GM18499 (cell line): ENCODE data around the gene BPI.
"Not testable (repeated sequence)": the region's sequence is repeated elsewhere in the genome, so short reads cannot be mapped to it uniquely, and the experiment has no call there.

ENCODE experiments used
- ATAC-seq: cut with Tn5 transposase; IDR thresholded peaks from one replicate; pipeline ENCODE4 v1.9.1; 2021; ENCODE audit warnings: moderate number of reproducible peaks; ENCODE audit not compliant: insufficient read depth, unreplicated experiment

The BPI gene

DNA sequence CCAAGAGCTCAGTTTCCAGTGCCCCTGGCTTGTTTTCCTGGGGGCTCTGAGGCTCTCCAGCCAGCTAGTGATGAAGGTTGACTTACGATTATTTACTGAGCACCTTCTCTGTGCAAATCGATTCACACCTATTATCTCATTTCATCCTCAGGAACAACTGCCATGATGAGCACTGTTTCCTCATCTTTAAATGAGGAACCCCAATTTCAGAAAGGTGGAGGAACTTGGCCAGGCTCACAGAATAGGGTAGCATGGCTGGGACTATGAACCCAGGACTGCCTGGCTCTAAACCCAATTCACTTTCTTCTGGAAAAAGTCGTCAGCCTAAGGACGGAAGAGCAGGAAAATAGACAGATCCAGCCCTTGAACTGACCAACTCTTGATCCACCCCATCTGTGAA, 3.5 kb upstream of the BPI start:
- ATAC-seq = no peak

GRCh38 chr20:38301309-38301708, 2.6 kb upstream of the BPI start:
- ATAC-seq = no peak

DNA sequence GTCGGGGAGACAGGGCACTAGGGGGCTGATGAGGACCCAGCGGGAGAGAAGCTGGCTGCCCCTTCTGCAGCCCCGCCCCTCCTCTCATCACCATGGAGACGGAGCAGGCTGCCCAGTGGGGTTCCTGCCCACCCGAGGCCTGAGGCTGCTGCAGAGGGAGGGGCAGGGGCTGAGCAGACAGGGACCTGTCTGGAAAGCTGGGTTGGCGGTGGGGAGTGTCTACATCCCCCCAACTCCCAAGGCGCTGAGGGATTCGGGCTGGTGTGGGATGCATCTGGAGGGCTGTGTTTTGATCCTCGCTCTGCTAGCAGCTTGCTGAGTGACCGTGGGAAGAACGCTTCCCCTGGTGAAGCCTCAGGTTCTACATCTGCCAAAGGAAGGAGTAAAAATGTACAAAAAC, 1.2 kb upstream of the BPI start:
- no peak for ATAC-seq

- no peak for ATAC-seq
These were observed 990 bp downstream of the BPI start for GRCh38 chr20:38304845-38305447.

DNA sequence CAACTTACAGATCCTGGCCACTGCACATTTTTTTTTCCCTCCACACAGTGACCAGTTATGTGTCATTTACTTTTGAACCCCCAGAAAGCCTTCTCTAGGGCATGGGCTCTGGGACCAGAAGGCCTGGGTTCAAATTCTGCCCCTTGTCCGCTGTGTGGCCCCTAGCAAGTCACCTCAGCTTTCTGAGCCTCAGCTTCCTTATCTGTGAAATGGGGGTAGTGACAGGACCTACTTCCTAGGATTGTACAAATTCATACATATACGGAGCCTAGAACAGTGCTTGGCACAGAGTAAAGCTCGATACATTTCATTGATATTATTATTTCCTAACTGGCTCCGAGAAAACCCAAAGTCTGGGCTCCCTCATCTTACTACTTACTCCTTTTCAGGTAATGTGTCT, 1.6 kb downstream of the BPI start:
- no peak for ATAC-seq

- no peak for ATAC-seq
These were observed 2.4 kb downstream of the BPI start for GRCh38 chr20:38306379-38306778.

DNA sequence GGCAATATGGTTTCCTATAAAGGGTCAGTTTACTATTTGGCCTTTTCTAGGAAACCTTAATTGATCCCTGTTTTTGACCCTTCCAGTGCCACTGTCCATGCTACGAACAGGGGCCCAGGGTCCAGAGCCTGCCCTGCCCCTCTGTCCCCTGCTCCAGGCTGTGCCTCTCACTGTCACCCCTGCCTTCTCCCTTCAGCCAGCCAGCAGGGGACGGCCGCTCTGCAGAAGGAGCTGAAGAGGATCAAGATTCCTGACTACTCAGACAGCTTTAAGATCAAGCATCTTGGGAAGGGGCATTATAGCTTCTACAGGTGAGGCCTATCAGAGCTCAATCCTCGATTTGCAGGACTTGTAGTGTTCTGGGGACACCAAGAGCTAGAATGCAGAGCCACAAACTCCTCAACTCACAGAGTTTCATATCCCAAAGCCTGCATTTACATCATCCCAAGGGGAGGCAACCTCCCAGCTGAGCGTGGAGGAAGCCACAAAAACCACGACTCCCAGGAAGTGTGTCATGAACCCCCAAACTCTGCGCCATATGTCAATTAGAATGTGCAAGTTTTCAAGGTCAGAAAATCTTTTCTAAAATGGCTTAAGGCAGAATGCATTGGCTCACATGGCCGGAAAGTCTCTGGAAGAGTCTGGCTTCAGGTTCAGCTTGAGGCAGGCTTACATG, 3.6 kb downstream of the BPI start:
- ATAC-seq = no peak

GRCh38 chr20:38308047-38308438, 4.1 kb downstream of the BPI start:
- ATAC-seq = no peak

DNA sequence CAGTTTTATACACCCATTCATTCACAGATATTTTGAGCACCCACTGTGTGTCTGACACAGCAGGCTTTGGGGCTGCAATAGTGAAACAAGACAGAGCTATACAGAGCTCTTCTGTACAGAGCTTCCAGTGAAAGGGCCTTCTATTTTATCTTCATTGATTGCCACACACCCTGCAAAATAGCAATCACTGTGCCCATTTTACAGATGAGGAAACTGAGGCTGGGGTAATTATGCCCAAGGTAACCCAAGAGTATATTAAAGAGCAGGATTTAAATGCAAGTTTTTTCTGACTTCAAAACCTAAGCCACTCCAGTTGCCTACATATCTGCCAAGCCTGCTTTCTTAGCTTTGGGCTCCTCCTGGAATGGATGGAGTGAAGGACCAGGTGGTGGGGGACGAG, 4.5 kb downstream of the BPI start:
- ATAC-seq = no peak

DNA sequence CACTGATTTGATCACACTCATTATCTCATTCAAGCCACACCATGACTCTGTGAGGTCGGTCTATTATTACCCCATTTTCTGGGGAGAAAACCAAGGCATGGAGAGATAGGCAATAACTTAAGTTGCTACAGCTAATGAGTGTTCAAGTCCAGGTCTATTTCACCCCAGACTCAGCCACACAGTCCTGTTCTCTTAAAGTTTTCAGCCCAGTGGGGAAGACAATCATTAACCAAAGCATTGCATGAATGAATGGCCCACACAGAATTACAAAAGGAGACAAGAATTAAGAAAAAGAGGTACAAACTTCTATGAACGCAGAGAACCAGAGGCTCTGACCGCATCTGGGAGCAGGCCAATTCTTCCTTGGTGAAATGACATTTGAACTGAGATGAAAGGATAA, 7.1 kb downstream of the BPI start:
- no peak for ATAC-seq

- no peak for ATAC-seq
These were observed 7.5 kb downstream of the BPI start for GRCh38 chr20:38311491-38311890.

GRCh38 chr20:38313676-38314075, 9.7 kb downstream of the BPI start:
- ATAC-seq = no peak

GRCh38 chr20:38314350-38314749, 10.4 kb downstream of the BPI start:
- not testable (repeated sequence) for ATAC-seq

- no peak for ATAC-seq
These were observed 11.5 kb downstream of the BPI start for GRCh38 chr20:38315290-38315966.

DNA sequence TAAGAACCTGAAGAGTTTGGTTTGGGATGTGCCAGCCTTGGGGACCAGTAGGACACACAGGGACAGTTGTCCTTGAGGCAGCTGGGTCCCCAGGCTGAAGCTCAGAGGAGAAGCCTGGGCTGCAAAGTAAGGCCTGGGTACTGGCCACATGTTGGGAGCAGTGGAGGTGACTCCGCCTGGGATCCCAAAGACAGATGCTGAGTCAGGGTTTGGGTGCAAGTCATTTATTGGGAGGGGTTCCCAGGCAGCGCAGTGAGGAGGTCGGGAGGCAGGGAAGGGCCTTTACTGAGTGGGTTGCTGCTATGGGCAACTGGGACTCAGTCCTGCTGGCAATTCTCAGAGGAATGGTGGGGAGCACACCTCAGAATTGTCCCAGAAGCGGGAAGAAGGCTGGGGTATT, 12.4 kb downstream of the BPI start:
- no peak for ATAC-seq

GRCh38 chr20:38317422-38317821, 13.5 kb downstream of the BPI start:
- ATAC-seq = no peak

- no peak for ATAC-seq
These were observed 16.3 kb downstream of the BPI start for GRCh38 chr20:38320221-38320620.

- ATAC-seq = no peak
These were observed 18.1 kb downstream of the BPI start for GRCh38 chr20:38321959-38322598.

- no peak for ATAC-seq
These were observed 20.2 kb downstream of the BPI start for GRCh38 chr20:38324159-38324558.

DNA sequence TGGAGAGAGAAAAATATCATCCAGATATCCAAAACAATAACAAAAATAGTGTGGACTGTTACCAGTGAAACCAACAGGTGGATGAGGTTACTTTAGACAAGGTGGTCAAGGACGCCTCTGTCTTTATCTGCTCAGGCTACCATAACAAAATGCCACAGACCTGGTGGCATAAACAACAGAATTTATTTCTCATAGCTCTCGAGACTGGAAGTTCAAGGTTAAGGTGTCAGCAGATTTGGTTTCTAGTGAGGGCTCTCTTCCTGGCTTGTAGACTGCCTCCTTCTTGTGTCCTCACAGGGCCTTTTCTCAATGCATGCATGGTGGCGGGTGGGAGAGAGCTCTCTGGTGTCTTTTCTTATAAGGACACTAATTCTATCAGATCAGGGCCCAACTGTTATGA, 21.2 kb downstream of the BPI start:
- ATAC-seq = no peak

GRCh38 chr20:38325905-38326304, 21.9 kb downstream of the BPI start:
- ATAC-seq = no peak
